ENCODE data around the gene NOXA1.
A peak's percentile ranks its signal among the peaks of the same experiment; 100 is the strongest.

The NOXA1 gene

GRCh38 chr9:137454597-137455358 lies 31.6 kb downstream of the NOXA1 start:
- DNase-seq (ENCODE audit: low read depth in 2 of 2) = no peak

- DNase-seq (ENCODE audit: low read depth in 2 of 2) = no peak
Observed at GRCh38 chr9:137455359-137455991, 32.3 kb downstream of the NOXA1 start.

GRCh38 chr9:137456061-137456863 lies 33.1 kb downstream of the NOXA1 start:
- DNase-seq (ENCODE audit: low read depth in 2 of 2) = no peak

GRCh38 chr9:137456864-137457405 lies 33.7 kb downstream of the NOXA1 start:
- DNase-seq (ENCODE audit: low read depth in 2 of 2) = no peak

- no peak for DNase-seq (ENCODE audit: low read depth in 2 of 2)
Observed at GRCh38 chr9:137457406-137458193, 34.4 kb downstream of the NOXA1 start.

GRCh38 chr9:137458194-137459151 lies 35.3 kb downstream of the NOXA1 start:
- no peak for DNase-seq (ENCODE audit: low read depth in 2 of 2)

- DNase-seq (ENCODE audit: low read depth in 2 of 2) = peak; percentile 79 to 87
Observed at GRCh38 chr9:137459152-137459600, 36.0 kb downstream of the NOXA1 start, which contains the start of gene NSMF. Gene NSMF, minus strand, starts transcription at chr9:137459334. Its CDS starts 232 bp downstream, at chr9:137459102.

- no peak for DNase-seq (ENCODE audit: low read depth in 2 of 2)
Observed at GRCh38 chr9:137459601-137460362, 36.6 kb downstream of the NOXA1 start.

GRCh38 chr9:137460363-137461315 lies 37.4 kb downstream of the NOXA1 start:
- no peak for DNase-seq (ENCODE audit: low read depth in 2 of 2)

GRCh38 chr9:137461316-137461662 lies 38.1 kb downstream of the NOXA1 start:
- no peak for DNase-seq (ENCODE audit: low read depth in 2 of 2)

GRCh38 chr9:137461663-137462395 lies 38.6 kb downstream of the NOXA1 start:
- DNase-seq (ENCODE audit: low read depth in 2 of 2) = peak; percentile 67 to 69

GRCh38 chr9:137462396-137462985 lies 39.3 kb downstream of the NOXA1 start:
- no peak for DNase-seq (ENCODE audit: low read depth in 2 of 2)

- DNase-seq (ENCODE audit: low read depth in 2 of 2) = no peak
Observed at GRCh38 chr9:137462986-137463930, 40.1 kb downstream of the NOXA1 start.

GRCh38 chr9:137463931-137464290 lies 40.7 kb downstream of the NOXA1 start:
- no peak for DNase-seq (ENCODE audit: low read depth in 2 of 2)

- no peak for DNase-seq (ENCODE audit: low read depth in 2 of 2)
Observed at GRCh38 chr9:137464291-137464999, 41.3 kb downstream of the NOXA1 start.
